ENCODE measurements around the gene SORCS2.

The SORCS2 gene

DNA sequence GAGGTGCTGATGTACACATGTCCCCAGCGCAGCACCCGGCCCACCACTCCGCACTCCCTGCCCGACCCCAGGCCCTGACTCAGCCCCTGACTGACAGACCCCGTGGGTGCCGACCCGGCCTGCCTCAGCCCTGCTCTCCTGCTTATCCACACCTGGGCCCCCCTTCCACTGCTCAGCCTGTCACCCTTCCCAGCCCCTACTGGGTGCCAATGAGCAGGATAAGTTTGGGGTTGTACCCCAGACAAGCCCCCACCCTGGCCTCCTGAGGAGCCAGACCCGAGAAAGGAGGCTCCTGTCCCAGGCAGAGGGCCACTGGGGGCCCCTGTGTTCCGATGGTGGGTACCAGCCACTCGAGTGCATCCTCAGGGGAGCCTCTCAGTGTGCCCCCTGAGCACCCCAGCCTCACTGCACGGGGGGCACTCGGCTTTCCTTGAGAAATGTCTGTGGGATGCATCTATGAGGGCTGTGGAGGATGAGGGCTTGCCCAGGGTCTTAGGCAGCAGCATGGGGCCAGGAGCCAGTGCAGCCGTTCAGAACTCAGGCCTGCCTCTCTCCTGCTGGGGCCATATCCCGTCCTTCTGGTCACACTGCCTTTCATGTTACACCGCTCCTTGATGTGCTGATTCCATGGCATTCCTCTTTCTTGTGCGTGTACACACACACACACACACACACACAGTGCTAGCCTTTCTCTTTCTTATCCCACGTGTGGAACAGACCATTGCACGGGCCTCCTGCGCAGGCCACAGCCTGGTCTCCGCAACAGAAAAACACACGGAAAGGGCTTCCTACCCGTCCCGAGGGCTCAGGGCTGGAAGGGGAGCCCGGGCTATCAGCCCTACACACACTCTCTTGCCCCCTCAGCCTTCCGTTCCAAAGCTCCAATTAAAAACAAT is 462.5 kb downstream of the SORCS2 start:
- Mint-ChIP-seq H3K27me3 (ENCODE audit: low read depth) (peaks cover 3% of the 10 kb centered on the region), H3K4me3 (no peak overlapping the region), H3K36me3 (ENCODE audit: low read depth) (no peaks in the 10 kb centered on the region), H3K4me1 (ENCODE audit: low read depth) (peaks cover 9% of the 10 kb centered on the region), H3K9me3 (no peaks in the 10 kb centered on the region), H3K27ac (no peak overlapping the region)

DNA sequence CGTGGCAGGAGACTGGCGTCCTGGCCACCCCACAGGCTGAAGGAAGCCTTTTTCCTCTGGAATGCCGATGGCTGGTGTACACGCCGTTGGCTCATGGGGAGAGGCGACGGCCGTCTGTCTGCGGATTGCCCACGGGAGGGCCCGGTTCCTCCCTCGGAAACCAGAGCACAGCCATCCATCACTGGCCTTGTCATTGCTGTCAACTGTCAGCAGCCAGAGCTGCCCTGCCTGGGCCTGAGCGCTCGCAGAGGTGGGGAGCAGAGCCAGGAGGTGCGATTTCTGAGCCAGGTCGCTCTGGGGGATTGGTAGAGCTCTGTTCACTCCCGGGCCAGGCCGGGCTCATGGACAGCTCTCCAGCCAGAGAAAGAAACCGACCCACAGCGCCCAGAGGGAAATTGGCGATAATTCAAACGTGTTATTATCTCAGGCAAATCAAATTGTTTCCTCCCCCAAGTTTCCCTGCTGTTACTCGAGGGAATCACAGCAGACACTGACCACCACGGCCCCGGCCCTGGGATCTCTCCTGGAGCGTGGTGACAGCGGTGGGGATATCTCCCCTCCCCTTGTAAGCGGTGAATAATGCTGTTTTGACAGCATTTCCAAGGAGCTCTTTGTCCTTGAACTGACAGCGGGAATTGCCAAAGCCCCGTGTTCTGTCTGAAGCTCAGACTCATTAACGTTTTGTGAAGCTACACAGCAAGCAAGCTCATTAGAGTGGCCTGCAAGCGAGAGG is 463.3 kb downstream of the SORCS2 start:
- Mint-ChIP-seq H3K4me3 (no peak overlapping the region), H3K27me3 (ENCODE audit: low read depth) (peaks cover 3% of the 10 kb centered on the region), H3K27ac (no peak overlapping the region)

DNA sequence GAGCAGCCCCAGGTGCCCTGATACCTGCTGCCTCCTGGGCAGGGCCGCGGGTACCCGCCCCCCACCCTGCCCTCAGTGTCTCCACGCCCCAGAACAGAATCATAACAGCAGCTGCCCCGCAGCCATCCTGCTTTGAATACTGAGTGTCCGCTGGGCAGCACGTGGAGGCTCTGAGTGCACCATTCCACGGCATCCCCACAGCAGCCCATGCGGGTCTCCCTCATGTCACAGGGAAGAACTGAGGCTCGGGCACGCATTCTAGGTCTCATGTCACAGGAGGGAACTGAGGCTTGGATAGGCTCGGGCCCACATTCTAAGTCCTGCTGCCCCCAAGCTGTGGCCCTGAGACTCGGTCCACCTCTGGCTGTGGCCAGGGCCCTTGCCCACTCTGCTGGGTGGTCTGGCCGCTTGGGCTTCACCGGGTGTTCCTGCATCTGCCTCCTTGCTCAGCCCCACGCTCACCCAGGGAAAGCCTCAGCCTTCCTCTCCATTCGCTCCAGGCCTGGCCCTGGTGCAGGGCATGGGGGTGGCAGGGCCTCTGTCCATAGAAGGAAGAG is 464.0 kb downstream of the SORCS2 start:
- Mint-ChIP-seq H3K36me3 (ENCODE audit: low read depth) (no peaks in the 10 kb centered on the region), H3K27me3 (ENCODE audit: low read depth) (peaks cover 3% of the 10 kb centered on the region), H3K27ac (no peak overlapping the region), H3K9me3 (no peaks in the 10 kb centered on the region), H3K4me1 (ENCODE audit: low read depth) (no peaks in the 10 kb centered on the region), H3K4me3 (no peak overlapping the region)

More for the DNA sequence above, 463.3 kb downstream of the SORCS2 start:
- Mint-ChIP-seq H3K4me1 (ENCODE audit: low read depth) (peaks cover 3% of the 10 kb centered on the region), H3K9me3 (no peaks in the 10 kb centered on the region), H3K36me3 (ENCODE audit: low read depth) (no peaks in the 10 kb centered on the region)

DNA sequence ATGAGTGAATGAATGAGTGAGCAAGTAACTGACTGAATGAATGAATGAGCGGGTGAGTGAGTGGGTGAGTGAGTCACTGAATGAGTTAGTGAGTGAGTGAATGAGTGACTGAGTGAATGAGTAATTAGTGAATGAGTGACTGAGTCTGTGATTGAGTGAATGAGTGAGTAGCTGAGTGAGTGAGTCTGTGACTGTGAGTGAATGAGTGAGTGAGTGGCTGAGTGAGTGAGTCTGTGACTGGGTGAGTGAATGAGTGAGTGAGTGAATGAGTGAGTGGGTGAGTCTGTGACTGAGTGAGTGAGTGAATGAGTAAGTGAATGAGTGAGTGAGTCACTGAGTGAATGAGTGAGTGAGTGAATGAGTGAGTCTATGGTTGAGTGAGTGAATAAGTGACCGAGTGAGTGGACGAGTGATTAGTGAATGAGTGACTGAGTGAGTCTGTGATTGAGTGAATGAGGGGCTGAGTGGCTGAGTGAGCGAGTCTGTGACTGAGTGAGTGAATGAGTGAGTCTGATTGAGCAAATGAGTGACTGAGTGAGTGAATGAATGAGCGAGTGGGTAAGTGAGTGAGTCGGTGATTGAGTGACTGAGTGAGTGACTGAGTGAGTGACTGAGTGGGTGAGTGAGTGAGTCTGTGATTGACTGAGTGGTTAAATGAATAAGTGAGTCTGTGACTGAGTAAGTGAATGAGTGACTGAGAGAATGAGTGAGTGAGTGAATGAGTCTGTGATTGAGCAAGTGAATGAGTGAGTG is 465.4 kb downstream of the SORCS2 start:
- Mint-ChIP-seq H3K4me1 (ENCODE audit: low read depth) (no peaks in the 10 kb centered on the region), H3K36me3 (ENCODE audit: low read depth) (no peaks in the 10 kb centered on the region), H3K9me3 (no peaks in the 10 kb centered on the region), H3K27me3 (ENCODE audit: low read depth) (peaks cover 3% of the 10 kb centered on the region), H3K4me3 (no peak overlapping the region), H3K27ac (no peak overlapping the region)

DNA sequence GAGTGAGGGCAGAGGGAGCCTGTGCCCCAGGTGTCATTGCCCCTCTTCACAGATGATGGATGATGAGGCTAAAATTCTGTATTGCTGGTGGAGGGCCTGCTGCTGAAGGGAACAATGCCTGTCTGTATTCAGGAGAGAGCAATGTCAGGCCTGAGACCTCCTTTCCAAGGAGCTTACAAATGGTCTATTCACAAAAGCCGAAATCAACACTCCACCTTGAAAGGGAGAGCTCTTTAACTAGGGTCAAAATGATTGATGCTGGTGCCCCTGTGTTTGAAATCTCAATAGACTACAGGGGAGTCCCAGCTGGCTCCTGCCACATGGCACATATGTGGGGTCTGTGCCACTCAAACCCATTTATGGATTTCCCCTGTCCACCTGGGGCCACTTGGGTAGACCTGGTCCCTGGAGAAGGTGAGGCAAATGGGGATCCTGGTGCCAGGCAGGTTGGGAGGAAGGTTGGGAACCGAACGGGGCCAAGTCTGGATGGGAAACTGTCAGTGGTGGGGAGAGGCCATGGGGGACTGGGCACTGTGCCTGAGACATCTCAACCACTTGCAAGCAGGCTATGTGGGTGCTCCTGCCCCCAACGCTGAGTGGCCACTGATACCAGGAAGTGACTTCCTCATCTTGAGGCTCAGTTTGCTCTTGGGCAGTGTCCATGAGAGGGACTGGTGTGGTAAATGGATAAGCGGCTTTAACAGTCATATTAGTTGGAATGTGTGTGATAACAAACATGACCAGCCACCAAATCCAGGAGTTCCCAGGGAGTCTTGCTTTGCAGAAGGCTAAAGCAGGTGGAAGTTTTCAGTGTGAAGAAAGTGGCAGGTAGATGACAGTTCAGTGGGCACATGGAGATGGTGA is 466.2 kb downstream of the SORCS2 start:
- Mint-ChIP-seq H3K4me3 (no peak overlapping the region), H3K27ac (no peak overlapping the region), H3K9me3 (no peaks in the 10 kb centered on the region), H3K4me1 (ENCODE audit: low read depth) (no peaks in the 10 kb centered on the region), H3K36me3 (ENCODE audit: low read depth) (no peaks in the 10 kb centered on the region), H3K27me3 (ENCODE audit: low read depth) (peaks cover 3% of the 10 kb centered on the region)

DNA sequence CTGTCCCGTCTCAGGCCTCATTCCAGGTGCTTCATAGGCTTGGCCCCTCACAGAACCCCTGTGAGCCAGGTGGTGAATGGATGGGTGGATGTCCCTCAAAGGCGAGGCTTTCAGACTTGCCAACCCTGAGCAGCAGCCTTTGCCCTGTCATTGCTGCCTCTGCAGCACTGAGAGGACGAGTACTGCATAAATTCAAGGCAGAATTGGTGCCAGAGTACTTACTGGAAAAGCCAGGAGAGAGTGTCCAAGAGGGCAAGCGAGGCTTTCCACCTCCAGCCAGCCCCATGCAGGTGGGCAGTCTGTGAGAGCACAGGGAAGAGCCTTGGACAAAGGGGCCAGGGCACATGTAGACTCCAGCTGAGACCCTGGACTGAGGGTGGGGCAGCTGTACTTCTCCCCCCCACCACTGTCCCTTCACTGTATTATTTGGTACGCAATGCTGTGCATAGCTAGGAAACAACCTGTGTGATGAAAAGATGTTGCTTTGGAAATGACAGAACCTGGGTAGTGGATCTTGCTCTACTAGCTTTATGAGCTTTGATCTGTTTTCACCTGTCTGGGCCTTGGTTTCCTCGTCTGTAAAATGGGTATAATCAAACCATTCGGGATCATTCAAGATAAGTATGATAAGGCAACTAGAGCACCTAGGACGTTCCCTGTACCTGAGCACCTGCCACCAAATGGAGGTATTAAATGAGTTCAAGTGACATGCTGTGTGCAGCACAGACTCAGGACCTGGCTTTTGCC is 467.3 kb downstream of the SORCS2 start:
- Mint-ChIP-seq H3K9me3 (no peaks in the 10 kb centered on the region), H3K4me3 (no peak overlapping the region), H3K36me3 (ENCODE audit: low read depth) (no peaks in the 10 kb centered on the region), H3K4me1 (ENCODE audit: low read depth) (no peaks in the 10 kb centered on the region), H3K27me3 (ENCODE audit: low read depth) (peaks cover 3% of the 10 kb centered on the region), H3K27ac (no peak overlapping the region)

DNA sequence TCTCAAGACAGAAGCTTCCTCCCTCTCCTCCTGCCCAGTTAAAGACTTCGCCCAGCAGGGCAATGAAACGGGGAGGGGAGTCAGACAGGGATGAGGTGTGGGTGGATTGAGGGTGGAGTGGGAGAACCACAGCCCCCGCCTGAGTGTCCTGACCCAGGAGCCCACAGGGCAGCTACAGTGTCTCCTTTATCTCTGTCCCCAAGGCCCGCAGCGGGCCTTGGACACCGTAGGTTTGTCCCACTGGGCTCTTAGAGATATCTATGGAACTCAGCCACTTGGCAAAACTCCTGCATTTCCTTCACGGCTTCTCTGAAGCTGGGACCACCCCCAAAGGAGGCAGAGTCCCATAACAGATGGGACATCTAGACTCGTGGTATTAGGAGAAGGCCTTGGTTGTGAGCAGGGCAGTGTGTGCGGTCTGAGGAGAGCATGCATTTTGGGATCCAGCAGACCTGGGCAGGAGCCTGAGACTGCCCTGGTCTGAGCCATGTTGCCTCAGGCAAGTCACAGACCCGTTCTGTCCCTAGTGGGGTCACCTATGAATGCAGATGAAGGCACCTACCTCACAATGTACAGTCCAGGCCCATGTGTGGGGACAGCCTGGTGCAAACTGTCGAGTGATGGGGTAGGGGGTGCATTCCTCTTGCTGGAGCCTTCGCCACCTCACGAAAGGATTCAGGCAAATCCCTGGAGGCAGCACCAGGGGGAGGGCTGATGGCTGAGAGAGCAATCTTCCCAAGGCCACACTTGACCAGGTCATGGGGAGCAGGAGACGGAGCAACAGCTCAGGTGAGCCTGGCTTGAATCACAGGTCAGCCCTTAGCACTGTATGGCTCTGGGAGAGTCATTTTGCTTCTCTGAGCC is 468.1 kb downstream of the SORCS2 start:
- no peaks in the 10 kb centered on the region for H3K4me1 Mint-ChIP-seq (ENCODE audit: low read depth)
- no peaks in the 10 kb centered on the region for H3K9me3 Mint-ChIP-seq
- no peak overlapping the region for H3K27ac Mint-ChIP-seq
- no peak overlapping the region for H3K4me3 Mint-ChIP-seq
- no peaks in the 10 kb centered on the region for H3K36me3 Mint-ChIP-seq (ENCODE audit: low read depth)
- no peaks in the 10 kb centered on the region for H3K27me3 Mint-ChIP-seq (ENCODE audit: low read depth)

DNA sequence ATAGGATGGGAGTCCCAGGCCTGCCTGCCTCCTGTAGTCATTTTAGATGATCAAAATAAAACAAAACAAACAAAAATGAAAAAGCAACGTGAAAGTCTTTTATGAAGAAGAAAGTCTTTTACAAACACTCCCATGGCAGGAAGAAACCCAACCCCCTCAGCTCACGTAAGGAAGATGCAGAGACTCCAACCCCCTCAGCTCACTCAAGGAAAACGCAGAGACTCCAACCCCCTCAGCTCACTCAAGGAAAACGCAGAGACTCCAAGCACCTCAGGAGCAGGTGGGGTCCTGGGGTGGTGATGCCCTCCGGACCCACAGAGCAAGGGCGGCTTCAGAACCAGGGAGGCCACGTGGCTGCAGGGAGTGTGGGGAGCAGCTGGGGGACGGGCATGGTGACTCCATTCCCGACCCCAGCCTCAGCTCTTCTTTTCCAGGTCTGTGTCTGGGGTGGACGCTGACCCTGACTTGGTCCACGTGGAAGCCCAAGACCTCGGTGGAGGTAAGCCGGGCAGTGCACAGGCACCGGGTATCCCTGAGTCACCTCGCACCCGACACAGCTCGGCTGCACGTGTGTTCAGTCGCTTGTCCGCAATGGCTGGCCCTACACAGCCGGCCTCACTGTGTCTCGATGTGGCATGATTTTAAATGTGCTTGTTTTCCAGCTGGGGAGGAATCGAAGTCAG is 468.9 kb downstream of the SORCS2 start:
- Mint-ChIP-seq H3K27ac (no peak overlapping the region), H3K4me1 (ENCODE audit: low read depth) (no peaks in the 10 kb centered on the region), H3K27me3 (ENCODE audit: low read depth) (no peaks in the 10 kb centered on the region), H3K36me3 (ENCODE audit: low read depth) (no peaks in the 10 kb centered on the region), H3K9me3 (no peaks in the 10 kb centered on the region), H3K4me3 (no peak overlapping the region)

DNA sequence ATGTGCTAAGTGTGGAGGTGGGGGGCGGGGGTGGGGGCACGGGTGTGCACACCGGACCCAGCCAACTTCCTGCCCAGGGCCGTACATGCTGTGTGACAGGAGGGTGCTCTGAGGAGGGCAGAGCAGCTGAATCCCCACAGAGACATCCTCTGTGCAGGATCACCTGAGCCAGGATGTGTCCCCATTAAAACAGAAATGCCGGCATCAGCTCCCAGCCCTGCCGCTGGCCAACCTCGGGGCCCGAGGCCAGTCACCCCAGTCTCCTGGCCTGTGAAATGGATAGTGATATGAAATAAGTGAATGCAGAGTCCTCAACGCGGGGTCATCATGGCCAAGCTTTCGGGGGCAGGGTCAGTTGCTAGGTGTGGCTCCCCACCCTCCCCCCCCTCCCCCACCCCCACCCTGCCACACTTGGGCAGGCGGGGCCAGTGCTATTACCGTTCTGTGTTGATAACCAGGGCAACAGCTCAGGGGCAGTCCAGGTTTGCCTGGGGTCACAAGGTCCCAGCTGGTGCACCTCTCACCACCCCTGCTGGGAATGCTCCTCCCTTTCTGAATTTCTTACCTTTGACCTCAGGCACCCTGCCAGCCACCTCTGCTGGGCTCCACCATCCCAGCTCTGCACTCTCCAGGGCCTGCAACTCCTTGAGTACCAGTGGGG is 469.6 kb downstream of the SORCS2 start:
- no peaks in the 10 kb centered on the region for H3K4me1 Mint-ChIP-seq (ENCODE audit: low read depth)
- H3K9me3 Mint-ChIP-seq: no peaks in the 10 kb centered on the region
- no peaks in the 10 kb centered on the region for H3K27me3 Mint-ChIP-seq (ENCODE audit: low read depth)
- H3K27ac Mint-ChIP-seq: no peak overlapping the region
- H3K36me3 Mint-ChIP-seq (ENCODE audit: low read depth): no peaks in the 10 kb centered on the region
- no peak overlapping the region for H3K4me3 Mint-ChIP-seq

DNA sequence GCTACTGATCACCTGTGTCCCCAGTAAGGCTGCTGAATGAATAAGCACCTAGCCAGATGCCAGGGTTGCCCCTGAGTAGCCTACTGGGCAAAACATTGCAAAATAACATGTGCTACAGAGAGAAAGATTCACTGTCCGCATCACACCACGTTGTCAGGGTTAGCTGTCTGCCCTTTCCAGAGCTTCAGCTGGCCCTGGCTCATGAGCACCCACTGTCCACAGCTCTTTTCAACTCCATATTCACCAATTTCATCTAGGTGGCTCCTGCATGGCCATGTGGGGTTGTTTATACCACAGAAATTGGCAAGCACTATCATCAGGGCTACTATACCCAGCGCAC is 470.1 kb downstream of the SORCS2 start:
- Mint-ChIP-seq H3K9me3 (no peaks in the 10 kb centered on the region), H3K27ac (no peak overlapping the region), H3K27me3 (ENCODE audit: low read depth) (no peaks in the 10 kb centered on the region), H3K36me3 (ENCODE audit: low read depth) (no peaks in the 10 kb centered on the region), H3K4me1 (ENCODE audit: low read depth) (no peaks in the 10 kb centered on the region), H3K4me3 (no peak overlapping the region)

DNA sequence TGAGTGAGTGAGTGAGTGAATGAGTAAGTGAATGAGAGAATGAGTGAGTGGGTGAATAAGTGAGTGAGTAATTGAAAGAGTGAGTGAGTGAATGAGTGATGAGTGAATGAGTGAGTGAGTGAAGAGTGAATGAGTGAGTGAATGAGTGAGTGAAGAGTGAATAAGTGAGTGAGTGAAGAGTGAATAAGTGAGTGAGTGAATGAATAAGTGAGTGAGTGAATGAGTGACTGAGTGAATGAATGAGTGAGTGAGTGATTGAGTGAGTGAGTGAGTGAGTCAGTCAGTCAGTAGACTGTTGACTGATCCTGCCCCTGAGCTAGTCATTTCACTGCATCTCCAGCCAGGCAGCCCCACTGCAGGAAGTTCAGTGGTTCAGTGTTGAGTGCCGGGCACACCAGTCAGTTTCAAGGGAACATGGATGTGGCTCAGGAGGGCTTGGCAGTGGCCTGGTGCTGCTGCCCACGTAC is 470.8 kb downstream of the SORCS2 start:
- Mint-ChIP-seq H3K36me3 (ENCODE audit: low read depth) (no peaks in the 10 kb centered on the region), H3K27ac (no peak overlapping the region), H3K4me3 (no peak overlapping the region), H3K4me1 (ENCODE audit: low read depth) (no peaks in the 10 kb centered on the region), H3K9me3 (no peaks in the 10 kb centered on the region), H3K27me3 (ENCODE audit: low read depth) (no peaks in the 10 kb centered on the region)

DNA sequence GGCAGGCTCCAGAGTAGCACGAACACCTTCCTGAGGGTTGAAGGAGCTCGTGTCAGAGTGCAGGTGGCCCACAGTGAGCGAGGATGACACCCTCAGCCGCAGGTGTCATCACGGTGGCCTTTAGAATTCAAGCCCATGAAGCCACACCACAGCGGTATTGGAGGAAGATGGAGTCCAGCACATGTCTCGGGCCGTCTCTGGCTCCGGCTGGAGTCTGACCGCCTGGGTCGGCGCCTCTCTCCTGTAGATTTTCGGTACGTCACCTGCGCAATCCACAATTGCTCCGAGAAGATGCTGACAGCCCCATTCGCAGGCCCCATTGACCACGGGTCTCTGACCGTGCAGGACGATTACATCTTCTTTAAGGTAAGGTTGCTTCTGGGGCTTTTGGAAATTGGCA is 471.8 kb downstream of the SORCS2 start:
- Mint-ChIP-seq H3K36me3 (ENCODE audit: low read depth) (no peaks in the 10 kb centered on the region), H3K27me3 (ENCODE audit: low read depth) (no peaks in the 10 kb centered on the region), H3K4me3 (no peak overlapping the region), H3K27ac (no peak overlapping the region), H3K9me3 (no peaks in the 10 kb centered on the region), H3K4me1 (ENCODE audit: low read depth) (no peaks in the 10 kb centered on the region)
